GM12864 (cell line): ENCODE data around the gene PIP4P1.
"Not testable (repeated sequence)": the region's sequence is repeated elsewhere in the genome, so short reads cannot be mapped to it uniquely, and the experiment has no call there.

Source experiments
- DNase-seq: peaks from one replicate; pipeline ENCODE4 v3.0.0-alpha.2; 2011; ENCODE audit warnings: low read depth
- H3K4me3 ChIP-seq: 2 replicates; pipeline ENCODE4 v1.5.1; 2011; ENCODE audit warnings: mild to moderate bottlenecking, low read depth, low read length, control low read depth
- CTCF ChIP-seq: IDR thresholded peaks from 2 replicates; pipeline ENCODE4 v1.5.1; 2011; ENCODE audit warnings: low read depth, mild to moderate bottlenecking, moderate library complexity, low read length, control low read depth, inconsistent platforms; ENCODE audit errors: missing control alignments

PIP4P1 gene

DNA sequence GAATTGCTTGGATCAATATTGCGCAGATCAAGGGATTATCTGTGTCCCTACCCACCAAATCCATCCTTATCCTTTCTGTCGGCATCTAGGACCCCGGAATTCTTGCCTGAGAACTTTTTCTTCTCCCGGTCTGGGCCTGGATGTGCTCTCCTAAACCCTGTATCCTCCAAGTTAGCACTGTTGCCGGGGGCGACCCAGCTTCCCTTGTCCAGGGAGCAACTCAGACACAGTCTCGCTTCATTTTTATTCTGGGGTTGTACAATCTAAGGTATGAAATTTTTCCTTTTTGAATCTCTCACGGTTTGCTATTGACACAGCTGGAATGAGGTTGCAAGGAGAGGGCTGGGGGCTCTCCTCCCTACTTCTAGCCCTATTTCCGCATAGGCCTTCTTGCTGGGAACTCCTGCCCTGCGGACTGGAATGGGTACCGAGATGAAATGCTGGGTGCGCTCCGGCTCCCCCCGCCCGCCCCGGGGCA is 7.6 kb upstream of the PIP4P1 start:
- no peak for TF ChIP-seq CTCF
- DNase-seq: no peak
- peak overlapping the region; percentile 94; the same call in 1 of the 2 replicates for H3K4me3 ChIP-seq

DNA sequence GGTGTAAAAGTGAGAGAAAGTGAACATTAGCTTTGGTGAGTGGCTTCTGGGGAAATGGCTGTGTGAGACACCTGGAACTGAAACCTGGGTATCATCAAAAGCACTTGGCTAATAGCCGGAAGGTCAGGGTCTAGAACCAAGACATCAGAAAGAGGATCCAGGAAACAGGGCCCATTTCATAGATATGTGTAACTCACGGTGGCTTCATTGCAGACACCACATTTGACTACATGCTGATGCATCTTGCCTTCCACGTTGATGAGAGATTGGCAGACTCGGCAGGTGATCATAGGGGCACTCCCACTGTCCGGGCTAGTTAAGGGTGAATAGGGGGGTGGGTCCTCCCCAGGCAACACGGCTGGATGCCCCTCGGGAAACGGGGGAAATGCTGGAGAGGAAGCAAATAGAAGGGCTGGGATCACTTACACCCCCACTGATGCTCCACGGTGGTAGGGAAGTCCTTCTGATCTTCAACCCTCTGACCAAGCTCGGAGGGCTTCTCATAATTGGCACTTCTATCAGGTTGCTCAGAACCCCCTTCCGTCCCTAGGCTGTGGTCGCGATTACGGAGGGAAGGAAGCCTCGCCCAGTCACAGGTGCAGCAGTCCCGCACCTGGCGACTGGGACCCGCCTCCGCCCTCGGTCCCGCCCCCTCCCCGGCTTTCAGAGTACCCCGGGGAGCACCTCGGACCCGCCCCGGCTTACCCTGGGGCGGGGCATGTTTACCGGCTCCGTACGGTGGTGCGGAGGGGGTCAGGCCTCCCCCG is 593 bp downstream of the PIP4P1 start:
- peak; percentile 59 for DNase-seq
- peak overlapping the region; percentile 97 for H3K4me3 ChIP-seq

DNA sequence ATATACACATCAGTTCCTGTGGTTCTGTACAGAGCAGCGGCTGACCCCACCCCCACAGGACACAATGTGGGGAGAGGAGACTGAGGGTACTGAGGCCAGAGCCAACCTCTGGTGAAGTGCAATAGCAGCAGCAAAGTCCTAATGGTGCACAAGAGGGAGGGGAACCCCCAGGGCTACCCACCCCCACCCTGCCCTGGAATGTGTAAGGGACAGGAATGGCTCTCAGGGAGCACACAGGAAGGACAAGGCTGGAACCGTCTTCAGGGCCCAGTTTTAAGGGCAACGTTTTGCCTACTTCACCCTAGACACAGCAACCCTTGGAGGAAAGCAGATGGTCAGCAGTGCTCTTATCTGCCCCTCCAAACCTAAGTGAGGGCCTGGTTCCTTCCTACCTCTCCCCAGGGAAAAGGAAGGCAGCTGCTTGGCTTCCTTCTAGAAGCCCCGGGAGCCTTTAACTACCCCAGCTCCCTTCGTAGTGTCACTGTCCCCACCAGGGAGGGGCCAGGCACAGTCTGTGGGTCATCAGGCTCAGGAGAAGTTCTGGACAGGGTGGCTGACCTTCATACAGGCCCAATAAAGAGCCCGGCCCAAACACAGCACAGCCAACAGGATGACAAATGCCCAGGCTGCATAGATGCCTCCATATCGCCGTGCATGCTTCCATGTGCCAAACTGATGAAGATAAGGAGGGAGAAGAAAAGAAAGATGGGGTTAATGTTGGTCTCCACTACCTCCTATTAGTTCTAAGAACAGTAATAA is 3.0 kb downstream of the PIP4P1 start:
- DNase-seq: no peak
- TF ChIP-seq CTCF: no peak
- H3K4me3 ChIP-seq: no peak overlapping the region

More for the DNA sequence above, 593 bp downstream of the PIP4P1 start:
- TF ChIP-seq CTCF: no peak

DNA sequence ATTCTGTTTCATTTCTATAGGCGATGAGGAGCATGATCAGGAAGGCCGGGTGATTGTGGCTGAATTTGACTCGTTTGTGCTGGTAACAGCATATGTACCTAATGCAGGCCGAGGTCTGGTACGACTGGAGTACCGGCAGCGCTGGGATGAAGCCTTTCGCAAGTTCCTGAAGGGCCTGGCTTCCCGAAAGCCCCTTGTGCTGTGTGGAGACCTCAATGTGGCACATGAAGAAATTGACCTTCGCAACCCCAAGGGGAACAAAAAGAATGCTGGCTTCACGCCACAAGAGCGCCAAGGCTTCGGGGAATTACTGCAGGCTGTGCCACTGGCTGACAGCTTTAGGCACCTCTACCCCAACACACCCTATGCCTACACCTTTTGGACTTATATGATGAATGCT is 4.3 kb downstream of the PIP4P1 start:
- TF ChIP-seq CTCF: no peak
- DNase-seq: no peak
- no peak overlapping the region for H3K4me3 ChIP-seq

- peak overlapping the region; percentile 78 for H3K4me3 ChIP-seq
- TF ChIP-seq CTCF: no peak
- no peak for DNase-seq
Measured at GRCh38 chr14:20455355-20456300, 5.6 kb downstream of the PIP4P1 start.

DNA sequence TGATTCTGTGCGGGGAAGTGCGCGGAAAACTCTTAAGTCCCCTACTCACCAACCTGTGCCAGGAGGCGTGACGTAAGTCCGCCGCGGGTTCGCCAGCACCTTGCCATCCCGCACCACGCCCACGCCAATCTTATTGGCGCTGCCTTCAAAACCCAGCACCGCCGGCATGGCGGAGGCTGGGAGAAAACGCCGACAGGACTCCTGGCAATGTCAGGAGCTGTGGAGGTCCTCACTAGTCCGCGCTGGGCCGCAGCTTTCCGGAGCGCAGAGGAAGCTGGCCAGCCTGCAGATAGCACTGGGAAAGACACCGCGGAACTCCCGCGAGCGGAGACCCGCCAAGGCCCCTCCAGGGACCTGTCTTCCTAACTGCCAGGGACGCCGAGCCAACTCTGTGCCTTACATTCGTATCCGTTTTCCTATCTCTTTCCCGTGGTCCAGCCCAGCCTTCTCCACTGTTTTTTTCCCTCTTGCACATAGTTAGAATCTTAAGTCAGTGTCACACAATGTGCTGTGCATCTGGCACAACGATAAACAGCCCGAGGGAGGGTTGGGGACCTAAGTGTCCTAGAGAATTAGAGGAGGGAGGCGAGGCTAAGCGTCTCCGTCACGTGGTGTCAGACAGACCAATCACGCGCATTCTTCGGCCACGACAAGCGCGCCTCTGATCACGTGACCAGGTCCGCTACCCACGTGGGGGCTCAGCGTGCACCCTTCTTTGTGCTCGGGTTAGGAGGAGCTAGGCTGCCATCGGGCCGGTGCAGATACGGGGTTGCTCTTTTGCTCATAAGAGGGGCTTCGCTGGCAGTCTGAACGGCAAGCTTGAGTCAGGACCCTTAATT is 6.5 kb downstream of the PIP4P1 start, which contains the start of the genes APEX1 and OSGEP:
Gene APEX1 (plus strand): TSS at position 711 of the 839 bp plus-strand sequence. CDS start 420 bp downstream, outside the sequence.
Gene OSGEP (minus strand): TSS at position 297 of the 839 bp plus-strand sequence. CDS start 129 bp downstream, at position 168.
- TF ChIP-seq CTCF: no peak
- peak; percentile 99 for DNase-seq
- H3K4me3 ChIP-seq: peak within 1 kb of the TSS; percentile 78

DNA sequence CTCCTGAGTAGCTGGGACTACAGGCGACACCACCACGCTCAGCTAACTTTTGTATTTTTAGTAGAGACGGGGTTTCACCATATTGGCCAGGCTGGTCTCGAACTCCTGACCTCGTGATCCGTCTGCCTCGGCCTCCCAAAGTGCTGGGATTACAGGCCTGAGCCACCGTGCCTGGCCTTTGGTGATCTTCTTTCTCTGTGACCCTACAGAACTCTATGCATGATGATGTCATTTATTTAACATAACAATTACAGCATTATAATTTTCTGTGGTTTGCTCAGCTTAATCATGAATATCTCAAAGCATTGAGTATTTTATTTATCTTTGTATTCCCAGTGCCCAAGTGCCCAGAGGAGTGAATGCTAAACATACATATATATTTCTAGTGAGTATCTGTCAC is 8.4 kb downstream of the PIP4P1 start:
- H3K4me3 ChIP-seq, DNase-seq: not testable (repeated sequence)
